HepG2 (cell line): ENCODE measurements around the gene INKA2. TPM values are rescaled to one million over a fixed set of nuclear protein-coding genes. Genes with fewer than 3 reads are reported as not detected.

Experiments
- ATAC-seq: fragments of 200-7000 bp; cut with Tn5 transposase; 3 replicates; pipeline ENCODE4 v1.9.1; 2020; ENCODE audit warnings: mild to moderate bottlenecking, moderate library complexity
- BruUV-seq: library from RNA; stranded (reverse); fragments of 400-500 nt; replicated peaks from 2 replicates; lab custom pipeline; 2021; lab: Mats Ljungman, UMichigan
- CTCF ChIA-PET: fragments of 300-600 bp; formaldehyde crosslinking; extraction: SDS; loops from one replicate; lab custom pipeline; 2021; ENCODE audit warnings: low total read pairs, inconsistent platforms, low intra/inter-chr PET ratio; lab: Yijun Ruan, JAX
- POLR2A ChIA-PET: fragments of 350-600 bp; sonication (Branson Sonifier 250); formaldehyde crosslinking; loops from one replicate; lab custom pipeline; 2020; ENCODE audit warnings: antibody characterized with exemption, inconsistent platforms; lab: Yijun Ruan, JAX
- DNase-seq: peaks from one replicate; pipeline ENCODE4 v3.0.0-alpha.2; 2015; ENCODE audit warnings: low spot score
- FAIRE-seq: peaks from 3 replicates; lab custom pipeline; 2011; peaks lifted over from hg19 to GRCh38; lab: Jason Lieb, UNC
- H2AFZ ChIP-seq: one replicate; pipeline ENCODE4 v1.6.1; 2011; ENCODE audit warnings: low read length, inconsistent platforms
- H3K27ac ChIP-seq: fragments of 300-600 bp; 3 replicates; pipeline ENCODE4 v1.8.0; 2011; ENCODE audit warnings: mixed run types, mild to moderate bottlenecking, mixed read lengths, low read length, inconsistent platforms; ENCODE audit not compliant: insufficient read depth; ENCODE audit errors: extremely low read length
- H3K27me3 ChIP-seq, 2 experiments: fragments of 200-600 bp in 1 of 2; 2 replicates in 1 of 2; 3 replicates in 1 of 2; pipeline versions ENCODE4 v1.6.0 to v1.8.0; 2011; ENCODE audit warnings: low read length in 2 of 2, mild to moderate bottlenecking in 2 of 2, moderate library complexity in 2 of 2, inconsistent platforms in 1 of 2; ENCODE audit not compliant: insufficient read depth in 2 of 2, control insufficient read depth in 1 of 2
- H3K36me3 ChIP-seq, 2 experiments: fragments of 200-600 bp in 1 of 2; replicated peaks in 1 of 2; 2 replicates in 1 of 2; 3 replicates in 1 of 2; pipeline versions ENCODE4 v1.5.1 to v1.8.0; 2011; ENCODE audit warnings: low read length in 2 of 2, inconsistent platforms in 1 of 2; ENCODE audit not compliant: insufficient read depth in 2 of 2, control insufficient read depth in 1 of 2
- H3K4me1 ChIP-seq: 2 replicates; pipeline ENCODE4 v1.5.1; 2012; ENCODE audit warnings: low read length, inconsistent platforms; ENCODE audit not compliant: insufficient read depth
- H3K4me2 ChIP-seq: 2 replicates; pipeline ENCODE4 v1.6.0; 2011; ENCODE audit warnings: low read depth, low read length, inconsistent platforms
- H3K4me3 ChIP-seq, 3 experiments: fragments of 200-600 bp in 1 of 3; sonication (generic), shearing (Covaris generic) in 1 of 3; replicated peaks in 1 of 3; 2 replicates each; pipeline ENCODE4 v1.5.1; 2011 to 2016; ENCODE audit warnings: low read length in 3 of 3, inconsistent platforms in 2 of 3, low read depth in 2 of 3, mild to moderate bottlenecking in 2 of 3, control low read depth in 1 of 3, mixed read lengths in 1 of 3; ENCODE audit not compliant: insufficient read depth in 1 of 3
- H3K79me2 ChIP-seq: one replicate; pipeline ENCODE4 v1.6.1; 2011; ENCODE audit warnings: low read length, inconsistent platforms; ENCODE audit not compliant: insufficient read depth
- H3K9ac ChIP-seq: 2 replicates; pipeline ENCODE4 v1.6.0; 2011; ENCODE audit warnings: mild to moderate bottlenecking, low read depth, low read length, inconsistent platforms; ENCODE audit not compliant: insufficient read depth
- H3K9me3 ChIP-seq: 2 replicates; pipeline ENCODE4 v1.5.1; 2012; ENCODE audit warnings: mild to moderate bottlenecking, low read length
- H4K20me1 ChIP-seq: 2 replicates; pipeline ENCODE4 v1.6.0; 2011; ENCODE audit warnings: inconsistent platforms, mild to moderate bottlenecking, low read length, moderate library complexity; ENCODE audit not compliant: insufficient read depth
- GATAD2A ChIP-seq: IDR thresholded peaks from 2 replicates; pipeline ENCODE4 v1.6.1; 2016
- NRL ChIP-seq: sonication (generic); formaldehyde crosslinking; IDR thresholded peaks from 2 replicates; pipeline ENCODE4 v1.5.0; 2020; ENCODE audit warnings: missing genetic modification reagents, mild to moderate bottlenecking, moderate library complexity, borderline replicate concordance
- PHB2 ChIP-seq: fragments of 450-650 bp; IDR thresholded peaks from 2 replicates; pipeline ENCODE4 v1.6.1; 2018; ENCODE audit not compliant: partially characterized antibody
- SKI ChIP-seq: fragments of 450-650 bp; IDR thresholded peaks from one replicate; pipeline ENCODE4 v1.6.1; 2018; ENCODE audit warnings: mild to moderate bottlenecking; ENCODE audit not compliant: partially characterized antibody
- SP140L ChIP-seq: sonication (generic); formaldehyde crosslinking; IDR thresholded peaks from 2 replicates; pipeline ENCODE4 v1.4.0; 2020; ENCODE audit warnings: missing genetic modification reagents, borderline replicate concordance
- ZNF335 ChIP-seq: sonication (generic); formaldehyde crosslinking; IDR thresholded peaks from 2 replicates; pipeline ENCODE4 v1.4.0; 2020; ENCODE audit warnings: missing genetic modification reagents
- ZNF816 ChIP-seq: sonication (generic); formaldehyde crosslinking; IDR thresholded peaks from 2 replicates; pipeline ENCODE4 v1.8.0; 2022; ENCODE audit warnings: missing genetic modification reagents, mild to moderate bottlenecking, borderline replicate concordance
- ZNF83 ChIP-seq: sonication (generic); formaldehyde crosslinking; IDR thresholded peaks from 2 replicates; pipeline ENCODE4 v1.4.0; 2020; ENCODE audit warnings: missing genetic modification reagents, mild to moderate bottlenecking, borderline replicate concordance
- ZSCAN31 ChIP-seq: sonication (generic); formaldehyde crosslinking; IDR thresholded peaks from 2 replicates; pipeline ENCODE4 v1.5.0; 2020; ENCODE audit warnings: low read depth, mild to moderate bottlenecking, missing genetic modification reagents
- WGBS: methylation state at CpG from one replicate; pipeline ENCODE4 v1.1.6; 2017; ENCODE audit warnings: low lambda C conversion rate; 5-methylcytosine and 5-hydroxymethylcytosine counted together
- in situ Hi-C: cut with HindIII; loops from 2 replicates; pipeline ENCODE4 v1.10.0; 2017; ENCODE audit warnings: low pct_unique_long_range_greater_than_20kb; ENCODE audit not compliant: extremely low pct_ligation_motif_present
- intact Hi-C: fragments of 100-400 bp; cut with micrococcal nuclease; formaldehyde crosslinking; loops from one replicate; pipeline ENCODE4 v1.10.0; 2022; ENCODE audit not compliant: unreplicated experiment
- polyA plus RNA-seq, 8 experiments: library from polyadenylated mRNA; depleted of rRNA in 3 of 8; stranded (reverse) in 7 of 8; unstranded in 1 of 8; fragments of >200 nt; fragmentation: Illumina TruSeq in 4 of 8; extraction: Trizol in 4 of 8; gene quantifications; 2 replicates each; pipeline versions ENCODE4 v1.2.1 to v1.2.3, GENCODE V29; 2011 to 2016; ENCODE audit warnings: low read depth in 4 of 8, missing spikeins in 1 of 8, mixed read lengths in 1 of 8; ENCODE audit not compliant: insufficient read depth in 1 of 8
- total RNA-seq, 5 experiments: library from RNA; depleted of rRNA; stranded (reverse); fragments of >200 nt; fragmentation: Illumina TruSeq; extraction: Trizol; gene quantifications; 2 replicates each; pipeline ENCODE4 v1.2.3, GENCODE V29; 2016; ENCODE audit warnings: low read depth in 1 of 5
- TF ChIP-seq, protein P1 (sequence below): IDR thresholded peaks from 2 replicates; pipeline ENCODE4 v1.6.1; 2016; ENCODE audit warnings: missing compliant biosample characterization, missing genetic modification reagents, borderline replicate concordance
- TF ChIP-seq, protein P2 (sequence below), 2 experiments: sonication (generic) in 1 of 2; formaldehyde crosslinking in 1 of 2; IDR thresholded peaks; 2 replicates each; pipeline versions ENCODE4 v1.4.0 to v1.6.1; 2016 to 2020; ENCODE audit warnings: borderline replicate concordance in 1 of 2, low read depth in 1 of 2, mild to moderate bottlenecking in 1 of 2, missing genetic modification reagents in 1 of 2

Gene INKA2
- total and polyA plus RNA-seq, 2 of the 13 experiments (the other 11 are each of a cell fraction or from before 2014, with no cell fraction given) = 2.6 to 4.6 TPM

DNA sequence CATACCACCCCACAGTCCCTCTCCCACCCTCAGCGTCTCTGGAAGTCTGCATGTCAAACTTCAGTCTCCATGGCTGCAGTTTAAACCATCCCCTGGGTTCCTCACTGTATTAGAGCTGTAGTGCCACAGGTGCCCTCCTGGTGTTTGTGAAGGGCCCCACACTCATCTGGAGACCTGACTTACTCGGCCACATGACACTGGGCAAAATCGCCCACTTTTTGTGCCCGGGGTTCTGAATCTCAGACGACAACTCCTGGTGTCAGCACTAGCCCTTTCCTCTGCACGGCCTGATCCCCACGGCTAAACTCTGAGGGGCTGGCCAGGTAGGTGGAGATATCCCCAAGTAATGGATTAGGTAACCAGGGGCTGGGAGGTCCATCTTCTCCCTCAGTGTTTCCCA is 6.5 kb downstream of the INKA2 start:
- 76% methylated on average over 7 of the region's 7 CpGs for WGBS
- POLR2A ChIA-PET = interaction anchor here (0.7 to 1.1 kb wide), 4 partner anchors 10 to 504 kb away, joined by 3 to 4 read pairs (median 3); no protein-coding TSS in a partner anchor
- FAIRE-seq = no peak
- no peak for DNase-seq
- Histone ChIP-seq H3K4me2 (peak overlapping the region; percentile 37), H3K4me3 (no peak overlapping the region), H3K27ac (peak overlapping the region; percentile 82), H3K9ac (peak overlapping the region; percentile 68), H3K27me3 (no peaks in the 10 kb centered on the region), H3K4me1 (peaks cover 78% of the 10 kb centered on the region), H3K9me3 (no peaks in the 10 kb centered on the region), H2AFZ (no peak overlapping the region), H3K79me2 (peaks cover 14% of the 10 kb centered on the region), H3K36me3 (no peaks in the 10 kb centered on the region), H4K20me1 (no peaks in the 10 kb centered on the region)
- in situ Hi-C loops (no loop called here), intact Hi-C loops (no loop called here)
- CTCF ChIA-PET = no interaction called here
- peak; percentile 7 for ATAC-seq
- no peak for TF ChIP-seq ZNF335 (CRISPR knock-in tag)
- TF ChIP-seq SKI = no peak
- TF ChIP-seq PHB2 = no peak
- BruUV-seq = no TSS peak

DNA sequence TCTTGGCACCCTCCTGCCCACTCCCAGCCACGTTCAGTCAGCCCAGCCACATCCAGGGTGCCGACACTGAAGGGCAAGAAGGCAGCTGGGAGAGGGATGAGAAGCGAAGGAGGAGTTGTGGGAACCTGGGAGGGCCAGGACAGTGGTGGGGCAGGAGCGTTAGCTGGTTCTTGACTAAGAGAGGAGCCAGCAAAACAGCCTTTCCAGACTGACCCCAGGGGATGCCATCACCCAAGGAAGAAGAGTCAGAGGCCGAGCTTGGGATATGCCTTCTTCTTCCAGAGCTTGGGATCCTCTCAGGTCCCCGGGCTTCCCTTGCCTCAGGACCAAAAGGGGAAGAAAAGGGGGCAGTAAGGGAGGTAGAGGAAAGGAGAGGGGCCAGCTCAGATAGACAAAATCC is 7.2 kb downstream of the INKA2 start:
- H4K20me1 ChIP-seq = no peaks in the 10 kb centered on the region
- in situ Hi-C loops = no loop called here
- no peaks in the 10 kb centered on the region for H3K27me3 ChIP-seq
- intact Hi-C loops = no loop called here
- 78% methylated on average over 6 of the region's 6 CpGs for WGBS
- 0 out of 5 replicates have a peak, but pooled peaks cover 0 to 2% of the 10 kb centered on the region in 2 experiments for H3K36me3 ChIP-seq
- FAIRE-seq (no peak), ATAC-seq (no peak), DNase-seq (no peak)
- H2AFZ ChIP-seq = no peak overlapping the region
- H3K79me2 ChIP-seq = peaks cover 7% of the 10 kb centered on the region
- no peak overlapping the region; the same call in 1 of the 2 replicates for H3K9ac ChIP-seq
- no peak overlapping the region for H3K4me3 ChIP-seq
- H3K9me3 ChIP-seq = no peaks in the 10 kb centered on the region
- peaks cover 70% of the 10 kb centered on the region for H3K4me1 ChIP-seq
- POLR2A ChIA-PET = no interaction called here
- no TSS peak for BruUV-seq
- peak overlapping the region; percentile 82 for H3K27ac ChIP-seq
- CTCF ChIA-PET = no interaction called here
- H3K4me2 ChIP-seq = no peak overlapping the region
- TF ChIP-seq ZSCAN31 = no peak
- TF ChIP-seq SP140L (CRISPR knock-in tag) = no peak
- TF ChIP-seq GATAD2A = no peak
- TF ChIP-seq, protein P1, sequence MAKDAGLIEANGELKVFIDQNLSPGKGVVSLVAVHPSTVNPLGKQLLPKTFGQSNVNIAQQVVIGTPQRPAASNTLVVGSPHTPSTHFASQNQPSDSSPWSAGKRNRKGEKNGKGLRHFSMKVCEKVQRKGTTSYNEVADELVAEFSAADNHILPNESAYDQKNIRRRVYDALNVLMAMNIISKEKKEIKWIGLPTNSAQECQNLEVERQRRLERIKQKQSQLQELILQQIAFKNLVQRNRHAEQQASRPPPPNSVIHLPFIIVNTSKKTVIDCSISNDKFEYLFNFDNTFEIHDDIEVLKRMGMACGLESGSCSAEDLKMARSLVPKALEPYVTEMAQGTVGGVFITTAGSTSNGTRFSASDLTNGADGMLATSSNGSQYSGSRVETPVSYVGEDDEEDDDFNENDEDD = no peak
- TF ChIP-seq NRL (CRISPR knock-in tag) = no peak
- TF ChIP-seq, protein P2, sequence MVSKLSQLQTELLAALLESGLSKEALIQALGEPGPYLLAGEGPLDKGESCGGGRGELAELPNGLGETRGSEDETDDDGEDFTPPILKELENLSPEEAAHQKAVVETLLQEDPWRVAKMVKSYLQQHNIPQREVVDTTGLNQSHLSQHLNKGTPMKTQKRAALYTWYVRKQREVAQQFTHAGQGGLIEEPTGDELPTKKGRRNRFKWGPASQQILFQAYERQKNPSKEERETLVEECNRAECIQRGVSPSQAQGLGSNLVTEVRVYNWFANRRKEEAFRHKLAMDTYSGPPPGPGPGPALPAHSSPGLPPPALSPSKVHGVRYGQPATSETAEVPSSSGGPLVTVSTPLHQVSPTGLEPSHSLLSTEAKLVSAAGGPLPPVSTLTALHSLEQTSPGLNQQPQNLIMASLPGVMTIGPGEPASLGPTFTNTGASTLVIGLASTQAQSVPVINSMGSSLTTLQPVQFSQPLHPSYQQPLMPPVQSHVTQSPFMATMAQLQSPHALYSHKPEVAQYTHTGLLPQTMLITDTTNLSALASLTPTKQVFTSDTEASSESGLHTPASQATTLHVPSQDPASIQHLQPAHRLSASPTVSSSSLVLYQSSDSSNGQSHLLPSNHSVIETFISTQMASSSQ (IDR thresholded peaks at IDR 0.05; ENCODE audit: low read depth) = no peak
- TF ChIP-seq, protein P2 (CRISPR knock-in tag; IDR thresholded peaks at IDR 0.05; ENCODE audit: borderline replicate concordance) = no peak
- no peak for TF ChIP-seq ZNF83
- no peak for TF ChIP-seq ZNF816 (CRISPR knock-in tag)
